ENCODE results near the gene RPS6KA4. TPM values are rescaled to one million over a fixed set of nuclear protein-coding genes. Genes with fewer than 3 reads are reported as not detected.
A peak's percentile ranks its signal among the peaks of the same experiment; 100 is the strongest.

The RPS6KA4 gene
- total and polyA plus RNA-seq, 2 of the 13 experiments (the other 11 are each of a cell fraction or from before 2014, with no cell fraction given): 8.9 to 14.2 TPM

GRCh38 chr11:64331569-64332371, 27.2 kb upstream of the RPS6KA4 start (continued):
- no peak for TF ChIP-seq ZNF609 (CRISPR knock-in tag; IDR thresholded peaks at IDR 0.05; ENCODE audit: borderline replicate concordance)
- TF ChIP-seq NBN (conservative IDR thresholded peaks at IDR 0.05): 0 out of 2 replicates have a peak, but pooled peaks have one; percentile 29
- TF ChIP-seq ZNF691 (CRISPR knock-in tag; IDR thresholded peaks at IDR 0.05; ENCODE audit: borderline replicate concordance, low read depth): 0 out of 2 replicates have a peak, but pooled peaks have one; percentile 50
- no peak for TF ChIP-seq ZNF317 (CRISPR knock-in tag; IDR thresholded peaks at IDR 0.05)
- TF ChIP-seq SNAPC4 (CRISPR knock-in tag; IDR thresholded peaks at IDR 0.05): no peak
- TF ChIP-seq FIP1L1 (IDR thresholded peaks at IDR 0.05; ENCODE audit: borderline replicate concordance, insufficient read depth, low read depth, low read length): no peak
- TF ChIP-seq EED (CRISPR knock-in tag; IDR thresholded peaks at IDR 0.05): peak; percentile 31; the same call in 1 of the 2 replicates
- no peak for TF ChIP-seq CBFB (CRISPR knock-in tag; IDR thresholded peaks at IDR 0.05)
- no peak for TF ChIP-seq LCORL (IDR thresholded peaks at IDR 0.05)
- peak; percentile 33; the same call in 1 of the 2 replicates for TF ChIP-seq LCORL (CRISPR knock-in tag; IDR thresholded peaks at IDR 0.05)
- TF ChIP-seq CREB3 (CRISPR knock-in tag; IDR thresholded peaks at IDR 0.05): no peak
- no peak for TF ChIP-seq ZNF121 (CRISPR knock-in tag; IDR thresholded peaks at IDR 0.05)
- TF ChIP-seq ZNF790 (CRISPR knock-in tag; IDR thresholded peaks at IDR 0.05; ENCODE audit: borderline replicate concordance): no peak
- TF ChIP-seq RXRB (CRISPR knock-in tag; IDR thresholded peaks at IDR 0.05; ENCODE audit: borderline replicate concordance): peak; percentile 38; the same call in 1 of the 2 replicates
- TF ChIP-seq ZNF709 (CRISPR knock-in tag; IDR thresholded peaks at IDR 0.05): no peak
- TF ChIP-seq ZNF629 (CRISPR knock-in tag; conservative IDR thresholded peaks at IDR 0.05): no peak
